HL-60 (cell line): Measurements from ENCODE around the gene NOTCH2.
"Not testable (repeated sequence)": the region's sequence is repeated elsewhere in the genome, so short reads cannot be mapped to it uniquely, and the experiment has no call there.

Experiments
- POLR2AphosphoS5 ChIP-seq: IDR thresholded peaks from 2 replicates; pipeline ENCODE4 v1.6.1; 2012; ENCODE audit warnings: low read depth
- TF ChIP-seq, protein P1 (sequence below): IDR thresholded peaks from one replicate; pipeline ENCODE4 v1.5.1; 2011; ENCODE audit warnings: low read length, control low read depth, inconsistent platforms; ENCODE audit not compliant: insufficient read depth

DNA sequence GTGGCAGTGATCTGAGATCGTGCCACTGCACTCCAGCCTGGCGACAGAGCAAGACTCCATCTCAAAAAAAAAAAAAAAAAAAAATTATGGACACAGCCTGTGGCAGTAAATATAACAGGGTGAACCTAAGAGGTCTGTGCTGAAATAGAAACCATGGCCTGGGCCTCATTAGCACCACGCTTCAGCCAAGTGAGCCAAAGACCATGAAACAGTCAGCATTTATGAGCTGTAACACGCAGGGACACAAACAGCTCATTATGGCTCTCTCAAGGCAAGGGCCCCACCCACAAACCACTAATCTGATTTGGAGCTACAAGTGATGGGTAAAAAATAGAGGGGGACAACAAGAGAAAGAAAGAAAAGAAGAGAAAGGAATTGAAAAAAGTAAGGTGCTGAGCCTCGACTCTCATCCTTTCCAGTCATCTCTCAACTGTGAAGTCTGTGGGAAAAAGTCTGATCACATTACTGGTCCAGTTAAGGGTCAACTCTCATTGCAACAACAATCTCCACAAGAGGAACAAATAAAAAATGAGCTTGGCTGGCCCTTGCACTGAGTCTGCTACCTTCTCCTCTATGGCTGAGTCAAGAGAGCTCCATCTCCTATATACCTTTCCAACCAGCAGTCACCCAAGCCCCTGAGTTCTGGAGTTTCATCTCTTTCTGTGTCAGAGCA is 93.7 kb downstream of the NOTCH2 start:
- TF ChIP-seq, protein P1, sequence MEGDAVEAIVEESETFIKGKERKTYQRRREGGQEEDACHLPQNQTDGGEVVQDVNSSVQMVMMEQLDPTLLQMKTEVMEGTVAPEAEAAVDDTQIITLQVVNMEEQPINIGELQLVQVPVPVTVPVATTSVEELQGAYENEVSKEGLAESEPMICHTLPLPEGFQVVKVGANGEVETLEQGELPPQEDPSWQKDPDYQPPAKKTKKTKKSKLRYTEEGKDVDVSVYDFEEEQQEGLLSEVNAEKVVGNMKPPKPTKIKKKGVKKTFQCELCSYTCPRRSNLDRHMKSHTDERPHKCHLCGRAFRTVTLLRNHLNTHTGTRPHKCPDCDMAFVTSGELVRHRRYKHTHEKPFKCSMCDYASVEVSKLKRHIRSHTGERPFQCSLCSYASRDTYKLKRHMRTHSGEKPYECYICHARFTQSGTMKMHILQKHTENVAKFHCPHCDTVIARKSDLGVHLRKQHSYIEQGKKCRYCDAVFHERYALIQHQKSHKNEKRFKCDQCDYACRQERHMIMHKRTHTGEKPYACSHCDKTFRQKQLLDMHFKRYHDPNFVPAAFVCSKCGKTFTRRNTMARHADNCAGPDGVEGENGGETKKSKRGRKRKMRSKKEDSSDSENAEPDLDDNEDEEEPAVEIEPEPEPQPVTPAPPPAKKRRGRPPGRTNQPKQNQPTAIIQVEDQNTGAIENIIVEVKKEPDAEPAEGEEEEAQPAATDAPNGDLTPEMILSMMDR: not testable (repeated sequence)
- TF ChIP-seq POLR2AphosphoS5: not testable (repeated sequence)
